Right lobe of liver (tissue), 6 donors: ENCODE data around the gene OR52K1. TPM values are rescaled to one million over a fixed set of nuclear protein-coding genes. Genes with fewer than 3 reads are reported as not detected.
"Not testable (repeated sequence)": the region's sequence is repeated elsewhere in the genome, so short reads cannot be mapped to it uniquely, and the experiment has no call there.

Source experiments
- ATAC-seq, 4 donors: fragments of 200-7000 bp; cut with Tn5 transposase; one replicate each; pipeline ENCODE4 v1.9.1; 2020; ENCODE audit warnings: mild to moderate bottlenecking in 4 of 4, moderate library complexity in 4 of 4
- DNase-seq, 3 donors: peaks; one replicate each; pipeline ENCODE4 v3.0.0-alpha.2; 2020
- H3K27ac ChIP-seq, 3 donors: fragments of 200-600 bp; one replicate each; pipeline ENCODE4 v1.8.0; 2022
- H3K27me3 ChIP-seq, 2 donors: fragments of 200-600 bp; one replicate each; pipeline ENCODE4 v1.8.0; 2022
- H3K36me3 ChIP-seq, 4 donors: fragments of 200-600 bp; sonication (generic) in 1 of 4; one replicate each; pipeline versions ENCODE4 v1.5.1 to v1.8.0; 2017 to 2022; ENCODE audit warnings: control low read depth in 1 of 4
- H3K4me1 ChIP-seq, 4 donors: fragments of 200-600 bp; sonication (generic) in 1 of 4; one replicate each; pipeline versions ENCODE4 v1.5.1 to v1.8.0; 2017 to 2022; ENCODE audit warnings: control low read depth in 1 of 4
- H3K4me3 ChIP-seq, 3 donors: fragments of 200-600 bp; one replicate each; pipeline ENCODE4 v1.8.0; 2022
- H3K9me3 ChIP-seq, 4 donors: fragments of 200-600 bp; sonication (generic) in 1 of 4; one replicate each; pipeline versions ENCODE4 v1.5.1 to v1.8.0; 2017 to 2022; ENCODE audit warnings: control low read depth in 1 of 4
- CTCF ChIP-seq, 4 donors: fragments of 200-600 bp in 3 of 4; fragments of 450-650 bp in 1 of 4; IDR thresholded peaks; one replicate each; pipeline versions ENCODE4 v1.5.1 to v1.8.0; 2016 to 2022; ENCODE audit warnings: antibody characterized with exemption in 4 of 4, mild to moderate bottlenecking in 2 of 4
- POLR2A ChIP-seq: fragments of 450-650 bp; IDR thresholded peaks from one replicate; pipeline ENCODE4 v1.6.1; 2017; ENCODE audit warnings: antibody characterized with exemption, mild to moderate bottlenecking
- WGBS: methylation state at CpG from one replicate; pipeline ENCODE4 v1.1.6; 2018; ENCODE audit warnings: low coverage, low lambda C conversion rate; ENCODE audit not compliant: insufficient coverage; ENCODE audit errors: missing lambda C conversion rate; 5-methylcytosine and 5-hydroxymethylcytosine counted together
- intact Hi-C, 2 donors: fragments of 100-400 bp; cut with DNase I; formaldehyde crosslinking; loops; one replicate each; pipeline versions ENCODE4 v1.11.2 to v1.14.1; 2022
- total RNA-seq, 6 experiments: library from RNA; depleted of rRNA in 2 of 6; stranded (reverse); fragments of >200 nt in 2 of 6; fragmentation: NEBNext Ultra II Directional in 3 of 6; extraction: Animal tissue kit (Norgen Biotek cat#: 25700) in 3 of 6; gene quantifications; one replicate each; pipeline versions ENCODE4 v1.1.0 to v1.2.4, GENCODE V29; 2016 to 2023
- donor health status: DM: no; HTN: yes; CAD: no.
- donor health status: DM: no; HTN: no; CAD: no.
- donor health status: DM: no; HTN: no; CAD: no.
- donor health status: DM: no; HTN: yes; CAD: no.
- donor health status: DM: no; HTN: yes; CAD: no.

OR52K1 gene
- total RNA-seq, 6 experiments from 2014 or later, result 0.07 TPM; not detected in 5

- 59% methylated on average over 3 of the region's 4 CpGs for WGBS
- TF ChIP-seq CTCF (IDR thresholded peaks at IDR 0.05), result no peak
- TF ChIP-seq POLR2A, result no peak
- intact Hi-C loops, result no loop called here
Observed at GRCh38 chr11:4480577-4481239, 1.7 kb upstream of the OR52K1 start.

GRCh38 chr11:4481240-4481582, 1.2 kb upstream of the OR52K1 start:
- no peak for ATAC-seq
- no peak overlapping the region for H3K4me3 ChIP-seq
- TF ChIP-seq POLR2A, result no peak
- no peak for TF ChIP-seq CTCF (IDR thresholded peaks at IDR 0.05)
- no peaks in the 10 kb centered on the region for H3K36me3 ChIP-seq
- DNase-seq, result no peak
- no peaks in the 10 kb centered on the region for H3K9me3 ChIP-seq
- H3K27ac ChIP-seq, result no peak overlapping the region
- intact Hi-C loops, result no loop called here
- H3K4me1 ChIP-seq, result no peaks in the 10 kb centered on the region
- no peaks in the 10 kb centered on the region for H3K27me3 ChIP-seq

More at GRCh38 chr11:4480577-4481239, 1.7 kb upstream of the OR52K1 start:
- Histone ChIP-seq H3K4me1 (no peaks in the 10 kb centered on the region), H3K27me3 (no peaks in the 10 kb centered on the region), H3K27ac (no peak overlapping the region), H3K36me3 (no peaks in the 10 kb centered on the region), H3K4me3 (no peak overlapping the region), H3K9me3 (no peaks in the 10 kb centered on the region)
- no peak for DNase-seq
- ATAC-seq, result no peak

- Histone ChIP-seq H3K36me3 (no peaks in the 10 kb centered on the region), H3K4me1 (no peaks in the 10 kb centered on the region), H3K27me3 (no peaks in the 10 kb centered on the region), H3K9me3 (no peaks in the 10 kb centered on the region), H3K4me3 (no peak overlapping the region), H3K27ac (no peak overlapping the region)
- no peak for ATAC-seq
- no peak for DNase-seq
- intact Hi-C loops, result no loop called here
- WGBS, result 52% methylated on average over 4 of the region's 4 CpGs
- TF ChIP-seq CTCF (IDR thresholded peaks at IDR 0.05) (no peak), POLR2A (no peak)
Observed at GRCh38 chr11:4484310-4484709, 1.9 kb downstream of the OR52K1 start.

- intact Hi-C loops, result loop anchor here (10.0 kb wide), 2 partner anchors 297 to 307 kb away; no protein-coding TSS in a partner anchor
- H3K4me3 ChIP-seq, ATAC-seq, H3K27me3 ChIP-seq, H3K27ac ChIP-seq, H3K4me1 ChIP-seq, H3K9me3 ChIP-seq, H3K36me3 ChIP-seq, DNase-seq: not testable (repeated sequence)
- WGBS, result 21% methylated on average over 2 of the region's 2 CpGs
Observed at GRCh38 chr11:4491405-4491804, 9.0 kb downstream of the OR52K1 start.

GRCh38 chr11:4491878-4492606, 9.6 kb downstream of the OR52K1 start:
- H3K27ac ChIP-seq, result no peak overlapping the region
- TF ChIP-seq CTCF (IDR thresholded peaks at IDR 0.05), result no peak
- no peak for TF ChIP-seq POLR2A
- H3K36me3 ChIP-seq, result no peaks in the 10 kb centered on the region
- no peaks in the 10 kb centered on the region for H3K4me1 ChIP-seq
- no peak for ATAC-seq
- no peaks in the 10 kb centered on the region for H3K27me3 ChIP-seq
- no peak overlapping the region for H3K4me3 ChIP-seq
- DNase-seq, result no peak
- intact Hi-C loops, result loop anchor here (10.0 kb wide), 2 partner anchors 297 to 307 kb away; no protein-coding TSS in a partner anchor
- 68% methylated on average over 4 of the region's 4 CpGs for WGBS
- no peaks in the 10 kb centered on the region for H3K9me3 ChIP-seq
